Right cardiac atrium (tissue), 5 donors: Measurements from ENCODE around the gene SUCNR1. TPM values are rescaled to one million over a fixed set of nuclear protein-coding genes. Genes with fewer than 3 reads are reported as not detected.
"Not testable (repeated sequence)": the region's sequence is repeated elsewhere in the genome, so short reads cannot be mapped to it uniquely, and the experiment has no call there.

Experiments used
- ATAC-seq, 2 donors: fragments of 200-7000 bp; cut with Tn5 transposase; one replicate each; pipeline versions ENCODE4 v1.8.0 to v1.9.1; 2020; ENCODE audit warnings: moderate library complexity in 2 of 2, mild to moderate bottlenecking in 1 of 2
- DNase-seq, 3 donors: peaks; one replicate each; pipeline ENCODE4 v3.0.0-alpha.2; 2020
- H3K27ac ChIP-seq: one replicate; pipeline ENCODE4 v1.5.1; 2013; ENCODE audit warnings: mild to moderate bottlenecking, low read length, control low read depth, moderate library complexity
- H3K27me3 ChIP-seq: one replicate; pipeline ENCODE4 v1.6.1; 2013; ENCODE audit not compliant: control insufficient read depth, insufficient read depth
- H3K4me1 ChIP-seq: one replicate; pipeline ENCODE4 v1.6.1; 2013; ENCODE audit warnings: low read length; ENCODE audit not compliant: control insufficient read depth, insufficient read depth
- H3K4me3 ChIP-seq: one replicate; pipeline ENCODE4 v1.5.1; 2013; ENCODE audit warnings: low read length, control low read depth
- H3K9me3 ChIP-seq: one replicate; pipeline ENCODE4 v1.6.1; 2013; ENCODE audit warnings: low read length; ENCODE audit not compliant: control insufficient read depth
- WGBS: extraction: QIAGEN DNeasy Blood & Tissue Kit; methylation state at CpG from one replicate; pipeline ENCODE4 v1.1.7; 2013; 5-methylcytosine and 5-hydroxymethylcytosine counted together
- intact Hi-C, 4 donors: fragments of 100-400 bp; cut with DNase I; formaldehyde crosslinking; loops; one replicate each; pipeline versions ENCODE4 v1.11.0 to v1.14.0; 2022 to 2023
- polyA plus RNA-seq: library from polyadenylated mRNA; stranded (reverse); fragments of 200-250 nt; gene quantifications from one replicate; pipeline ENCODE4 v1.2.3, GENCODE V29; 2013
- total RNA-seq, 4 donors: library from RNA; stranded (reverse); fragmentation: NEBNext Ultra II Directional; extraction: Animal tissue kit (Norgen Biotek cat#: 25700); gene quantifications; one replicate each; pipeline ENCODE4 v1.2.1, GENCODE V29; 2021
- donor health status: healthy with polysubstance abuse.
- donor health status: DM: no; HTN: yes; CAD: no.
- donor health status: DM: no; HTN: no; CAD: no.
- donor health status: DM: no; HTN: yes; CAD: no; lungs with severe emphysema.
- donor health status: DM: yes; HTN: yes; CAD: no.

The SUCNR1 gene
- total and polyA plus RNA-seq, 5 donors, result 0.45 to 3.5 (median 2.4) TPM

DNA sequence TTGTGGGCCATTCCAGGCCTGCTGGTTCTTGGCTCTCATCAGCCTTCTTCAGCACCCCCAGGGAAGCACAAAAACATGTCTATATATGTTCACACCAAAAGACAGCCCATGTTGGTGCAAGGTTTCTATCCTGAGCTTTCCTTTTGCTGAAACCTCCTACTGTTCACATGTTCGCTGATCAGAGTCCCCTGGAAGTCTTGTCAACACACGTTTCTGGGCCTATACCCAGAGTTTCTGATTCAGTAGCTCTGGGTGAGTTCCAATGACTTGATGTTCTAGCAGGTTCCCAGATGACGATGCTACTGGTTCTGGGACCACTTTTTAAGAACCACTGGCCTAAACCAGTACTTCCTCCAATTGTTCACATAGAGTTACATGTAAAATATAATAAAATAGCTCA lies 46.0 kb downstream of the SUCNR1 start:
- intact Hi-C loops, result loop anchor here in 3 of 4 donors (5.0 to 10.0 kb wide), 5 partner anchors 75 to 485 kb away; no protein-coding TSS in a partner anchor
- 69% methylated on average over 3 of the region's 3 CpGs for WGBS
- H3K27me3 ChIP-seq, result no peaks in the 10 kb centered on the region
- H3K9me3 ChIP-seq, result no peaks in the 10 kb centered on the region
- no peak overlapping the region for H3K4me3 ChIP-seq
- no peak overlapping the region for H3K27ac ChIP-seq
- no peak for ATAC-seq
- DNase-seq, result no peak
- H3K4me1 ChIP-seq, result peaks cover 2% of the 10 kb centered on the region

- no peak for DNase-seq
- 8% methylated on average over 1 of the region's 1 CpG for WGBS
- intact Hi-C loops, result no loop called here
- Histone ChIP-seq H3K9me3 (no peaks in the 10 kb centered on the region), H3K4me1 (peaks cover 2% of the 10 kb centered on the region), H3K27me3 (no peaks in the 10 kb centered on the region), H3K27ac (no peak overlapping the region), H3K4me3 (no peak overlapping the region)
- no peak for ATAC-seq
These were observed 50.5 kb downstream of the SUCNR1 start for GRCh38 chr3:151923901-151924300.

GRCh38 chr3:151924753-151925152 lies 51.3 kb downstream of the SUCNR1 start:
- DNase-seq (no peak), ATAC-seq (no peak)
- no peak overlapping the region for H3K27ac ChIP-seq
- H3K9me3 ChIP-seq, result no peaks in the 10 kb centered on the region
- intact Hi-C loops, result no loop called here
- H3K27me3 ChIP-seq, result no peaks in the 10 kb centered on the region
- H3K4me3 ChIP-seq, result no peak overlapping the region
- 94% methylated on average over 3 of the region's 3 CpGs for WGBS
- peaks cover 2% of the 10 kb centered on the region for H3K4me1 ChIP-seq

- DNase-seq (no peak), ATAC-seq (no peak)
- H3K9me3 ChIP-seq, result no peaks in the 10 kb centered on the region
- intact Hi-C loops, result no loop called here
- no peak overlapping the region for H3K27ac ChIP-seq
- H3K4me3 ChIP-seq, result no peak overlapping the region
- peaks cover 2% of the 10 kb centered on the region for H3K4me1 ChIP-seq
- no peaks in the 10 kb centered on the region for H3K27me3 ChIP-seq
- 96% methylated on average over 4 of the region's 4 CpGs for WGBS
These were observed 52.0 kb downstream of the SUCNR1 start for GRCh38 chr3:151925419-151925818.

DNA sequence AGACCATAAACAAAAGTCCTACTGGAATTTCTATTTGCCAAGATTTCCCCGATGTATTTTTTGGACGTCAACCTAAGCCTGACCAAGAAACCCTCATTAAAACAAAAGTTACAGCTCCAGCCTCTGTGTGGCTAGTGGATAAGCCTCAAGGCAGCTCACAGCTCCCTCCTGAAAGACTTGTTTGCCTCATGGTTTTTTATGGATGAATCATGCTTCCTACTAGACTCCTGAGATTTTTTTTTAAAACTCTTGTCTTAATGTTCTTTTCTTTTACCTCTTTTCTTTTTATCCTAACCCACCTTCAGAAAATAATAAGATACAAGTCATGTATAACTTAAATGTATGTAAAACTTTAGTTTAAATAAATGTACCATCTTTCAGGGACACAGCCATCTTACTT lies 52.4 kb downstream of the SUCNR1 start:
- Histone ChIP-seq H3K27me3 (no peaks in the 10 kb centered on the region), H3K4me3 (no peak overlapping the region), H3K4me1 (peaks cover 2% of the 10 kb centered on the region), H3K27ac (no peak overlapping the region), H3K9me3 (no peaks in the 10 kb centered on the region)
- 66% methylated on average over 2 of the region's 2 CpGs for WGBS
- intact Hi-C loops, result no loop called here
- DNase-seq (no peak), ATAC-seq (no peak)

GRCh38 chr3:151926956-151927355 lies 53.5 kb downstream of the SUCNR1 start:
- peaks cover 2% of the 10 kb centered on the region for H3K4me1 ChIP-seq
- H3K4me3 ChIP-seq, result no peak overlapping the region
- DNase-seq, result no peak
- no peak overlapping the region for H3K27ac ChIP-seq
- intact Hi-C loops, result no loop called here
- no peaks in the 10 kb centered on the region for H3K27me3 ChIP-seq
- no peak for ATAC-seq
- 91% methylated on average over 5 of the region's 5 CpGs for WGBS
- H3K9me3 ChIP-seq, result no peaks in the 10 kb centered on the region

- not testable (repeated sequence) for H3K4me3 ChIP-seq
These were observed 54.6 kb downstream of the SUCNR1 start for GRCh38 chr3:151927915-151928525.

DNA sequence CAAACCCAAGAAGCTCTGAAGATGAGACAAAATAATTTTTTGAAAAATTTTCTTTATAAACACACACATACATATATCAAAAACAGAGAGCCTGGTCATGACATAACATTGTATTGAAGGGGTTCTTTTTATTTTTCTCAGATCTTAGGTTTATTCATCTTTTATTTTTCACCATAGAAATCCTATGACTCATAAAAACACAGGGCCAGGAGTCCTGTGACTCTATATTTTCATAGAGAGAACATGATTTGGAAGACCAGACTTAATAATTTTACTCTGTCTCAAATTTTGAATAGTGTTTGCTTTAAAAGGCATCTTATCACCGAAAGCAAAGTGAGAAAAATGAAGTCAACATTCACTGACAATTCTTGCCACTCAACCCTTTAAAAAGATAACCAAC lies 57.7 kb downstream of the SUCNR1 start:
- ATAC-seq (no peak), DNase-seq (no peak)
- WGBS, result 49% methylated on average over 1 of the region's 1 CpG
- Histone ChIP-seq H3K9me3 (no peaks in the 10 kb centered on the region), H3K27ac (no peak overlapping the region), H3K27me3 (no peaks in the 10 kb centered on the region), H3K4me3 (no peak overlapping the region), H3K4me1 (no peaks in the 10 kb centered on the region)
- intact Hi-C loops, result no loop called here

More at GRCh38 chr3:151927915-151928525, 54.6 kb downstream of the SUCNR1 start:
- H3K27ac ChIP-seq, H3K27me3 ChIP-seq, H3K4me1 ChIP-seq, DNase-seq, intact Hi-C loops, ATAC-seq, H3K9me3 ChIP-seq: not testable (repeated sequence)
- WGBS, result 96% methylated on average over 49 of the region's 49 CpGs

DNA sequence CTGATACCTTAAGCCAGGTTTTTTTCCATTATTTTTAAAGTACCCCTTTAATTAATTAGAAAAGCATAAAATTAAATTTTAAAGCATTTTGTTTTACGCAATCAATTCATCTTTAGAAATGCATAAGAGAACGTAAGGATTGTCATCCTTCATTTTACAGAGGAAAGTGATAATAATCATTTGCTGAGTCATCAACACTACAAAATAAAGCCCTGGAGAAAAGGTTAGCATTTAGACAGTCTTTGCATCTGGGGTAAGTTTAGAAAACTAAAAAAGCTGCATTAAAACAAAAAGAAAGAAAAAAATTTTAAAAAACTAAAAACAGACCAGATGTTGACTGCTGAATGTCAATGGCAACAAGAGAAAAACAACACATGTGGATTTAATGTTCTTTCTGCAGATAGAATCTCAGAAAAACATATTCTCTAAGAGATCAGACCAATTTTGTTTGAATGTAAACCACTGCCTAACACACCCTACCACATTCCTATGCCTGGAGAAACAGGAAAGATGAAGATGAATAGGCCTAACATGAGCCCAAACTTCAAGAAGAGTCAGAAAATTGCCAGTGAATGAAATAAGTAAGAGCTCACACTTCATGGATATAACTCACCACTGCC lies 59.9 kb downstream of the SUCNR1 start:
- intact Hi-C loops, result no loop called here
- H3K27ac ChIP-seq, result no peak overlapping the region
- H3K4me1 ChIP-seq, result no peaks in the 10 kb centered on the region
- H3K4me3 ChIP-seq, result no peak overlapping the region
- H3K27me3 ChIP-seq, result no peaks in the 10 kb centered on the region
- no peaks in the 10 kb centered on the region for H3K9me3 ChIP-seq
- ATAC-seq (no peak), DNase-seq (no peak)
- 87% methylated on average over 2 of the region's 2 CpGs for WGBS

Other genes starting within 250 kb of the SUCNR1 start
- gene AADACL2, start 139.7 kb upstream of the SUCNR1 start, total RNA-seq, result not detected
- gene AADACL2, start 139.7 kb upstream of the SUCNR1 start, polyA plus RNA-seq, result 0.05 TPM
- gene AADAC, start 59.5 kb upstream of the SUCNR1 start, total RNA-seq, result under 1 TPM in 3 of 4 donors, not detected in 1; 0.17 to 0.44 (median 0.42) TPM
- gene AADAC, start 59.5 kb upstream of the SUCNR1 start, polyA plus RNA-seq, result not detected